Endothelial cell of umbilical vein (primary cell): ENCODE data around the gene TANGO6.

ENCODE experiments used
- CTCF ChIP-seq, 2 donors: IDR thresholded peaks; 1 replicate in 1 of 2; 2 replicates in 1 of 2; pipeline ENCODE4 v1.5.1; 2011; ENCODE audit warnings: low read length in 2 of 2, mild to moderate bottlenecking in 2 of 2, moderate library complexity in 2 of 2, control low read depth in 1 of 2, inconsistent platforms in 1 of 2, low read depth in 1 of 2; ENCODE audit not compliant: insufficient read depth in 1 of 2; ENCODE audit errors: extremely low read depth in 1 of 2
- EZH2 ChIP-seq: IDR thresholded peaks from 2 replicates; pipeline ENCODE4 v1.6.1; 2012; ENCODE audit warnings: borderline replicate concordance, low read depth, mild to moderate bottlenecking, moderate library complexity, low read length, inconsistent platforms; ENCODE audit not compliant: severe bottlenecking
- JUN ChIP-seq: IDR thresholded peaks from 2 replicates; pipeline ENCODE4 v1.6.1; 2011; ENCODE audit warnings: borderline replicate concordance, low read depth; ENCODE audit not compliant: insufficient read length, insufficient read depth
- POLR2A ChIP-seq: IDR thresholded peaks from 2 replicates; pipeline ENCODE4 v1.6.1; 2012; ENCODE audit warnings: low read depth, mild to moderate bottlenecking, control low read depth, low read length
- POLR2AphosphoS5 ChIP-seq: IDR thresholded peaks from 2 replicates; pipeline ENCODE4 v1.6.1; 2012; ENCODE audit warnings: low read depth, mild to moderate bottlenecking, control low read depth, low read length, moderate library complexity; ENCODE audit not compliant: insufficient read depth

- TF ChIP-seq POLR2AphosphoS5 (no peak), CTCF (IDR thresholded peaks at IDR 0.05; ENCODE audit: extremely low read depth in 1 of 2, insufficient read depth in 1 of 2, low read depth in 1 of 2, low read length in 2 of 2) (no peak), EZH2 (no peak), POLR2A (no peak), JUN (no peak)
These were observed 251.2 kb downstream of the TANGO6 start for GRCh38 chr16:69094501-69094900.
